Stimulated activated CD8-positive, alpha-beta memory T cell treated with anti-CD3 and anti-CD28 coated beads, Interleukin-12 subunit alpha, Interleukin-12 subunit beta, amount 100 ng/mL, for 1 hour (primary cell): ENCODE measurements around the gene SUGCT.
"Not testable (repeated sequence)": the region's sequence is repeated elsewhere in the genome, so short reads cannot be mapped to it uniquely, and the experiment has no call there.

Experiments
- DNase-seq: peaks from one replicate; pipeline ENCODE4 v3.0.0-alpha.2; 2020; ENCODE audit warnings: low read depth

The SUGCT gene

GRCh38 chr7:40580776-40581175 is 446.0 kb downstream of the SUGCT start:
- DNase-seq = no peak

DNA sequence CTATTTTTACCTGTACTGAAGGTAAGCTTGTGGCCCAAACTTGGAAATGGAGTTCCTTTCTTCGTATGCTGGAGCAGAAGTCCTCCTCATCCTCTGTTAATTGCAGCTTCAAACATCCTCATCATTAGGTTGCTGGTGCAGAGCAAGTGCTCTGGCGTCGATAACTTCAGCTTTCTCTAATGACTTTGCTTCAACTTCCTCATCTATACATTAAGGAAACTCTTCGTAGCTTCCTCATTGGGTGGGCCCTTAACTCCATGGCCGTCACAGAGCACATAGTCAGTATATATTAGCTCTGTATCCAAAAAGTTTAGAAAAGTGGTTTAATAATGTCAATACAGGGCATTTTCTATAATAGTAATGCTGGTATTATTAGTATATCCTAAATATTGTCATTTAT is 447.7 kb downstream of the SUGCT start:
- no peak for DNase-seq

DNA sequence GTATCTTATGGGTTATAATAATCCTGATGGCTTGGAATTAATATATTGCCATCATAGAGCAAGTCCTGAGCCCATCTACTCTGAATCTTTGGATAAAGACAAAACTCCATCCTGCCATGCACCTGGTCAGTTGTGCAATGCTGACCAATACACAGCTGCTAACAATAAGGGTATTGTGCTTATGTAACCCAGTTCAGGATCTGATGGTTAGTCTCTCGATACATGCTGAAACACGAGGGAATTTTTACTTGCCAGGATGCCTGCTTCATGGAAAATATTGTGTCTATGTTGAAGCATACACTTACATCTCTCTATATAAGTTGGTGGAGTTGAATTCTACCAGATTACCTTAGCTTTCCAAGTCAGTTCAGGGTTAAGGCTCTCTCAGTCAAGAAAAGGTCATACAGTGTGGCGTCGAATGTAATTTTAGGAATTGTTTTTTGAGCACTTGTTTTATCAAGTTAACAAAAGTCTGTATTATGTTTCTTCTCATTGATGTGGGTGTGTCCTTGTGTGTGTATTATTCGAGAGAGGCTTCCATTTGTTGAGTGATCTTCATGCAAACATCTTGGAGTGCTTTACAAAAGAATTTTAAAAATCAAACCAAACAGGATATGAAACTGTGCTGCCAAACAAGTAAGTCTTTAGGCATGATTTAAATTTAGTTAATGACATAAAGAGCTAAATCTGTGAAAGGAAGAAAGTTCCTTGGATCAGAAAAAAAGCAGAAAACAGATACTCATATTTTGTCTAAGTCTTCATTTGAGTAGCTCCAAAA is 449.1 kb downstream of the SUGCT start:
- DNase-seq = no peak

DNA sequence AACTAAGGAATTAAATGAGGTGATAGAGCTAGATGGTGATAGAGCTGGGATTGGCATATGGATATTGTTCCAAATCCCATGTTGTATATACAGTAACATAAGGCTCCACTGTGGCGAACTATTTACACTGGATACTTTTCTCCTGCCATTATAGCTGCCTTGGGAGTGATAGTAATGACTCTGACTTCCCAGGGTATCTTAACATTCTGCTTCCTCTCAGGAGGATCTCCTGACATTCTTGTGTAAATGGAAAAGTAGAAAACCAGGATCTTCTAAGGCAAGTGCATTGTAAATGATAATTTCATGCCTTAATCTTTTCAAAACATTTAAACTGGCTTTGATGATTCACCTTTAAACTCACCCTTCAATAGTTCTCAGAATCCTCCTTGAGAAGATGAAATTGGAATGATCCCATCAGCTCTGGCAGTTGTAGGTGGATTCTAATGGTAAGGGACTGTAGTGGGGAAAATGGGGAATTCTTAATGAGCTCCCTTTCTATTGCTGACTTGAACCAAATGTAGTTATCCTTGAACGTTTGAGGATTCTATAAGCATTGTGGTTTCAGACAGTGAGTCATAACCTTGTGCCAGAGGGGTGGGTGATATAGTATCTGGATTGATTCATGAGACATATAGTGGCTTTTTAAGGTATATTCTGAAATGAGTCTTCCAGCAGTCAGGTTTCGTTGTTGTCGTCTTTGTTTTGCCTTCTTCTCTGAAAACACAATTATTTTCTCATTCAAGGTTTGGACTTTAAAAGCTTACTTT is 450.0 kb downstream of the SUGCT start:
- DNase-seq = no peak

- DNase-seq = no peak
Observed at GRCh38 chr7:40586197-40586596, 451.4 kb downstream of the SUGCT start.

- DNase-seq = no peak
Observed at GRCh38 chr7:40587419-40587818, 452.6 kb downstream of the SUGCT start.

DNA sequence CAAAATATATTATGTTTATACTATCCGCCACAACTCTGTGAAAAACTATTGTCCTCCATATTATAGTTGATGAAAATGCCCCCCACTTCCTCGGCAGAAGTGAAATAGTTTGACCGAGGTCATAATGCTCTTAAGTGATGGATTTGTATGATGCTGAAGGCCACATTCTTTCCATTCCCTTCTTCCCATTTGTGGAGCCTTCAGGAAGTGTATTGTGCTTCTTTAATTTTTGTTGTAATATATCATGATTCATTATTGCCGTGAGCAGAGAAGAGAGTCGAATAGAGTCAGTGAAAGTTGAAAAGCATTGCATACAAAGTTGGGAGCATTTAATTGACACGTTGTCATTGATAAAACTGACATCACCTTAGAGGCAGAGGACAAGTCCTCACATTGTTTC is 460.3 kb downstream of the SUGCT start:
- DNase-seq = no peak

DNA sequence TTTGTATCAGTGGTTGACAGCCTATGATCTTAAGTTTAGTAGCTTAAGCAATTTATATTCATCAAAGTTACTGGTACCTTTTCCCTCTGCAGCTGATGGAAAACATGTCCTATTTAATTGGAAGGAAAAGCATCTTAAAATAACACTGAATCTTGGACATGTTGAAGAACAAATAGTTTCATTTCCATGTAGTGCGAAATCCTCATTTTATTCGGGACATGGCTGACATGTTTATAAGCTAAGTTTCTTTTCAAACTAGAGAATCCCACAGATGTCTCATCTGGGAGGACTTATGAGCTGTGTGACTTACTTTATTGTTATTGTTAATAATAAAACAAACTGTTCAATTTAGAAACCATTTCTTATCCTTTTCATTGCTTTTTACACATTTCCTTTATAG is 461.0 kb downstream of the SUGCT start:
- DNase-seq = no peak

DNA sequence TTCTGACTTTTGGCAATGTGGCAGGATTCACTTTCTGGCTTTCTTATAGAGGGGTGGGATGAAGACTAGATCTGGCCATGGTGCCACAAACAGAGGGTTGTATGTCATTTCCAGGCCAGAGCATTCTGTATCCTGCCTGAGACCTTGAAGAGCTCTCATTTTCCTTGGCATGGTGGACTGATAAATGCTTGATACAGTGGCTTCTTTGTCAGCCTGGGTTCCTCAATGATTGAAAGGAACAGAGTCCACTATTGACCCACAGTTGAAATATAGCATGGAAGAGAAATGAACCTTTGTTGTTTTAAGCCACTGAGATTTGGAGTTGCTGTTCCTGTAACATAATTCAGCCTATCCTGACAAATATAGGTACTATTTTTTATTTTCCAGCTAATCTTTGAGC is 462.7 kb downstream of the SUGCT start:
- DNase-seq = no peak

DNA sequence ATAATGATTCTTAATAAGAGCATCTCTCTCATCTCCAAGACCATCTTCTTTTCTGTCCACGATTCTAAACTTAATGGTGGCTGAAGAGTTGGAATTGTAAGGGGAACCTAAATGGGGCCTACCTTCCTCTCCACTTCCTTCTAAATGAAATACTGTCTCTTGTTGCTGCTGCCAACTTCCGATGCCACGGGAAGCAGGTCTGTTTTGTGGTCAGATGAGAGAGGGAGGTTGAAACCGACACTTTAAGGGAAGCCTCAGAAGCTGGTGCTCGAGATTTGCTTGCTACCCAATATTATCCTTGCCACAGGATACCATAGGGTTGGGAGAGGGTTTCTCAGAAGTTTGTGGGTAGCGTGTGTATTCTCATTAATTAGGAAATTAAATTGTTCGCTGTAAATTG is 464.1 kb downstream of the SUGCT start:
- DNase-seq = no peak

- DNase-seq = no peak
Observed at GRCh38 chr7:40599836-40600235, 465.0 kb downstream of the SUGCT start.

- not testable (repeated sequence) for DNase-seq
Observed at GRCh38 chr7:40602351-40602750, 467.5 kb downstream of the SUGCT start.

GRCh38 chr7:40604601-40605438 is 470.0 kb downstream of the SUGCT start:
- no peak for DNase-seq

DNA sequence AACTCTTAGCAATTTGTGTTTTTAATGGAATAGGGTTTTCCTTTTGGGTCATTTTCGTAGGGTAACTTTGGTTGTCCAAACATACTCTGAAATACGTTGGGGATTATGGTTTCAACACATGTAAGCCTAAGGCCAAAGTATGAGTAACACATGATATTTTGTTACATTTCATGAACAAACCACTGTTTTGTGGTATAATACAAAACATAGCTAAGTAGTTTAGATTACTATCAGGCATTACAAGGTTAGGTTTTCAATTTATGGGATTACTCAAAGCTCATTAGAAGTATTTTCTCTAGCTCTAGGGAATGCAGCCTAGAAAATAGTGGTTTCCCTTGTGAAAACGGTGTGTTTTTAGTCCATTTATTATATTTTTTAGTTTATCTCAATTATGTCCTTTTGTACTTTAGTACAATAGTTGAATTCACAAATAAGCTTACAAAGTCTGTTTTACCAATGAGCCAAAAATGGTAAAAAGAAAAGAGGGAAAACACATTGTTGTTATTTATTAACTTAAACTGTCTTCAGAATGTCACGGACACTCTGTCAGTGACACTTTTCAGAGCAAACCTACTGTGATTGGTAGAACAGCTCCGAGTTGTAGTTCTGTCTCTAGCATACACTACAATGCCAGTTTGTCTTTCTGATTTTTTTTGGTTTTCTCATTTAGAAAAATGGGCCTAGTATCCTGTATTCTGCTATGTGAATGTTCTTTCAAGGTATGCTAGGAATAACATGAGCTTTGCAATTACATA is 473.7 kb downstream of the SUGCT start:
- no peak for DNase-seq

- DNase-seq = no peak
Observed at GRCh38 chr7:40610461-40610860, 475.7 kb downstream of the SUGCT start.

DNA sequence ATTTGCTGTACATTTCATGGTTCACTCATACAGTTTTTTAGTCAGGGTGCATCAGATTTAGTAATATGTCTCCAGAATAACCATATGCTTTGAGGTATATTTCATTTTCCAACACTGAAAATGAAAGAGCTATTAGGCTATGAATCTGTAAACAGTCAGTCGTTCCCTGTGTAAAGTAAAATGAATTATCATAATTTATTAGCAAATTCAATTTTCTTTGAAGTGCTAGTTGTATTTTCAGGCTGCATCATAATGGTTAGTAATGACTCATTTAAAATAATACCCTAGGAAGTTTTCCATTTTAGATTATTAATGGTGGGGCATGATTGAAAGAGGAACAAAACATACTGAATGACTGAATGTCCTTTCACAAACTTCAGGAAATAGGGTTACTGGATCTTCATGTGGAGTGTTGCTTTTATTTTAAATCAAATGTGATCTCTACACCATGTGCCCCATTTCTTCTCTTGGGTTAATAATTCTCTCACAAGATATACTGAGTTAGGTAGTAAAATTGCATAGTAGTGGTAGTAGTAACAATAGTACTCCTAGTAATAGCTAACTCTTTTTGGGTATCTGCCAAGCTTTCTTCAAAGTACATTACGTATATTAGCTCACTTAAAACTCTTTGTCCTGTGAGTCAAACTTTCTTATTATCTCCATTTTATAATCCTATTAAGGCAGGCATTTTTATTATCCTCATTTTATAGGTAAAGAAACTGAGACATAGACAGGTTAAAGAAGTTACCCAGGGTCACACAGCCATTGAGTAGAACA is 476.5 kb downstream of the SUGCT start:
- no peak for DNase-seq

DNA sequence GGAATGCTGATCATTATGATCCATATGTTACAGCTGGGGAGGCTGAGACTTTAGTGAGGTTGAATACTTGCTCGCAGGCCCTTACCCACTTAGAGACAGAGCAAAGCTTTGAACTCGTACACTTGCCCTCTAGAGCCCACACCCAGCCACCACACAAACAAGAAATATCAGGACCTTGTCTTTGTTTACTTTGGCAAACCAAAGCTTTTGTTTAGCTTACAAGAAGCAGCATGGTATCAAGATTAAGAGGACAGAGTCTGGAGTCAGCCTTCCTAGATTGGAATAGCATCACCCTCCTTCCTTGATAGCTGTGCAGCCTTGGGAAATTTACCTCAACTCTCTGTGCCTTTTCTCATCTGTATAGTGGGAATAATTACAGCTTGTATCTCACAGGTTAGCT is 477.5 kb downstream of the SUGCT start:
- DNase-seq = no peak

- no peak for DNase-seq
Observed at GRCh38 chr7:40619647-40620046, 484.8 kb downstream of the SUGCT start.

- no peak for DNase-seq
Observed at GRCh38 chr7:40621592-40621998, 486.8 kb downstream of the SUGCT start.

DNA sequence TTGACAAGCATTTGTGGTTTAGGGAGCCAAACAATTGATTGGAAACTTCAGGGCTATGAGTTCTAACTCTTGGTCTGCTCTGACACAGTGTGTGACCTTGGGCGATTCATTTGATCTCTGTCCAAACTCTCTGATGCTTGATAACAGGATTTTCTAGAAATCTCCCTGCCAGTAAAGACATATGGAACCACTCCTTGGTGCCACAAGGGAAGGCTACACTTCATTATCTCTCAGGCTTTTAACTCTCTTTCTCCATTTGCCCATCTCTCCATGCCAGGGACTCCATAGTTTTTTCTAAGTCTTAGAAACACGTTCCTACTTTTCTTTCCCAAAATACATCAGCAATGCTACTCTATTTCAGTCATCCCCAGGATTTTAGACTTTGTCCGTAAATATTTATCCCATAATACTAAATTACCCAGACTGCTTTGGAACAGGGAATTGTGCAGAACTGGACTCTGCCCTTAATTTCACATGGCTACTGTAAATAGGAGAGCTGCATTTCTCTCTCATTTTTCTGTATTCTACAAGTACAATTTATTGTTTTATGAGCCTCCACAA is 488.2 kb downstream of the SUGCT start:
- DNase-seq = no peak

DNA sequence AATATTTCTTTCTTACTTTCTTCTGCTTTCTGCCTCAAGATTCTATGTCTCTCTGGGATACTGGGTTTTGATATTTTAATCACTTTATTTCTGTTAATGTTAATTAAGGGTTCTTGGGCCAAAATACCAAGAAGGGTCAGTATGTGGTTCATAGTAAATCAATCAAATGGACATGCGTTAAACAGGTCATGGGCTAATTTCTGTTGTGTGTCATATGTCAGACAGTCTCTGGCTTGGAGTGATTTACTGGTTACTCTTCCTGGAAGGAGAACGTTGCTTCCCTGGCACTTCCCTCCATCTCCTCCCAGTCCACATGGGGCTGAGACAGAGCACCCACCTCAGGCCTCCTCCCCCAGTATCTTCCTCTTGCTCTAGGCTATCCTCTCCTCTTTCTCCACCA is 489.1 kb downstream of the SUGCT start:
- DNase-seq = no peak
